GM20431 (cell line): ENCODE data around the gene NFKBIL1.
"Not testable (repeated sequence)": the region's sequence is repeated elsewhere in the genome, so short reads cannot be mapped to it uniquely, and the experiment has no call there.

Experiments used
- in situ Hi-C: fragments of 300-500 bp; cut with MseI, MboI; formaldehyde crosslinking; loops from one replicate; pipeline ENCODE4 v1.15.0; 2020; ENCODE audit warnings: low sequenced_read_pairs; ENCODE audit not compliant: unreplicated experiment

NFKBIL1 gene

GRCh38 chr6:31546958-31547726 lies at the start of gene NFKBIL1:
Gene NFKBIL1 (plus strand): TSS chr6:31547608. CDS start chr6:31547695, 87 bp downstream.
- in situ Hi-C loops: loop anchor here (5.0 kb wide), 1 partner anchor 55 kb away; no protein-coding TSS in a partner anchor

GRCh38 chr6:31498748-31499147 lies 48.7 kb upstream of the NFKBIL1 start:
- in situ Hi-C loops: no loop called here

- in situ Hi-C loops: not testable (repeated sequence)
Observed at GRCh38 chr6:31499648-31500047, 47.8 kb upstream of the NFKBIL1 start.

GRCh38 chr6:31502586-31502985 lies 44.8 kb upstream of the NFKBIL1 start:
- in situ Hi-C loops: no loop called here

- in situ Hi-C loops: not testable (repeated sequence)
Observed at GRCh38 chr6:31509036-31509435, 38.4 kb upstream of the NFKBIL1 start.

- in situ Hi-C loops: no loop called here
Observed at GRCh38 chr6:31510007-31510406, 37.4 kb upstream of the NFKBIL1 start.

- in situ Hi-C loops: no loop called here
Observed at GRCh38 chr6:31513456-31514165, 33.8 kb upstream of the NFKBIL1 start.

GRCh38 chr6:31521835-31522234 lies 25.6 kb upstream of the NFKBIL1 start:
- in situ Hi-C loops: no loop called here

GRCh38 chr6:31525553-31525931 lies 21.9 kb upstream of the NFKBIL1 start:
- in situ Hi-C loops: no loop called here

- in situ Hi-C loops: no loop called here
Observed at GRCh38 chr6:31525932-31526591, 21.3 kb upstream of the NFKBIL1 start.

- in situ Hi-C loops: no loop called here
Observed at GRCh38 chr6:31528307-31528777, 19.1 kb upstream of the NFKBIL1 start.

GRCh38 chr6:31528821-31529328 lies 18.5 kb upstream of the NFKBIL1 start, which contains the start of gene MCCD1:
Gene MCCD1 (plus strand): TSS chr6:31528962. CDS start chr6:31529015, 53 bp downstream.
- in situ Hi-C loops: no loop called here

GRCh38 chr6:31529329-31530150 lies 17.9 kb upstream of the NFKBIL1 start:
- in situ Hi-C loops: no loop called here

GRCh38 chr6:31530659-31531058 lies 16.7 kb upstream of the NFKBIL1 start:
- in situ Hi-C loops: no loop called here

GRCh38 chr6:31531162-31531561 lies 16.2 kb upstream of the NFKBIL1 start:
- in situ Hi-C loops: no loop called here

- in situ Hi-C loops: no loop called here
Observed at GRCh38 chr6:31531771-31532643, 15.4 kb upstream of the NFKBIL1 start.

GRCh38 chr6:31532644-31533454 lies 14.6 kb upstream of the NFKBIL1 start:
- in situ Hi-C loops: no loop called here

- in situ Hi-C loops: no loop called here
Observed at GRCh38 chr6:31533455-31533841, 14.0 kb upstream of the NFKBIL1 start.
